Neural cell (in vitro differentiated cells): Measurements from ENCODE around the gene CELF4. TPM values are rescaled to one million over a fixed set of nuclear protein-coding genes. Genes with fewer than 3 reads are reported as not detected.

Experiments used
- H2AFZ ChIP-seq: fragments of 200-600, 300-800 bp; sonication (generic), shearing (Covaris generic); 2 replicates; pipeline ENCODE4 v1.6.0; 2014; ENCODE audit warnings: low read depth, mild to moderate bottlenecking, antibody characterized with exemption, low read length, moderate library complexity
- H3F3A ChIP-seq: fragments of 200-600 bp; shearing (Covaris generic); 2 replicates; pipeline ENCODE4 v1.6.1; 2016; ENCODE audit warnings: mild to moderate bottlenecking, moderate library complexity, mixed read lengths, antibody characterized with exemption, low read length; ENCODE audit not compliant: insufficient read depth, poor library complexity, severe bottlenecking
- H3K27ac ChIP-seq: fragments of 200-600, 300-800 bp; sonication (generic), shearing (Covaris generic); 2 replicates; pipeline ENCODE4 v1.5.1; 2014; ENCODE audit warnings: mild to moderate bottlenecking, low read length, moderate library complexity
- H3K27me3 ChIP-seq: fragments of 300-800, 200-600 bp; sonication (generic), shearing (Covaris generic); 2 replicates; pipeline ENCODE4 v1.6.0; 2014; ENCODE audit warnings: mild to moderate bottlenecking, low read depth, low read length, moderate library complexity; ENCODE audit not compliant: insufficient read depth
- H3K36me3 ChIP-seq: fragments of 300-800, 200-600 bp; sonication (generic), shearing (Covaris generic); 2 replicates; pipeline ENCODE4 v1.5.1; 2014; ENCODE audit warnings: mild to moderate bottlenecking, antibody characterized with exemption, low read length, moderate library complexity; ENCODE audit not compliant: insufficient read depth
- H3K4me2 ChIP-seq: fragments of 300-800, 200-600 bp; sonication (generic), shearing (Covaris generic); 2 replicates; pipeline ENCODE4 v1.6.0; 2014; ENCODE audit warnings: mild to moderate bottlenecking, low read length
- H3K4me3 ChIP-seq: fragments of 300-800, 200-600 bp; sonication (generic), shearing (Covaris generic); 2 replicates; pipeline ENCODE4 v1.5.1; 2014; ENCODE audit warnings: mild to moderate bottlenecking, low read length, moderate library complexity
- H3K79me2 ChIP-seq: fragments of 200-600 bp; shearing (Covaris generic); replicated peaks from 2 replicates; pipeline ENCODE4 v1.6.0; 2014; ENCODE audit warnings: mild to moderate bottlenecking, low read length, moderate library complexity; ENCODE audit not compliant: insufficient read depth
- H3K9ac ChIP-seq: fragments of 300-800, 200-600 bp; sonication (generic), shearing (Covaris generic); 2 replicates; pipeline ENCODE4 v1.6.1; 2016; ENCODE audit warnings: mild to moderate bottlenecking, low read length, mixed read lengths
- H3K9me2 ChIP-seq: fragments of 200-600 bp; shearing (Covaris generic); 2 replicates; pipeline ENCODE4 v1.6.1; 2016; ENCODE audit warnings: mild to moderate bottlenecking, low read length, mixed read lengths; ENCODE audit not compliant: insufficient read depth
- H3K9me3 ChIP-seq: fragments of 200-600, 300-800 bp; sonication (generic), shearing (Covaris generic); 2 replicates; pipeline ENCODE4 v1.6.1; 2016; ENCODE audit warnings: mild to moderate bottlenecking, mixed run types, low read length, moderate library complexity, mixed read lengths
- H4K20me1 ChIP-seq: fragments of 200-600 bp; shearing (Covaris generic); 2 replicates; pipeline ENCODE4 v1.6.1; 2016; ENCODE audit warnings: mild to moderate bottlenecking, mixed run types; ENCODE audit not compliant: insufficient read depth
- EP300 ChIP-seq: fragments of 450-650 bp; conservative IDR thresholded peaks from 2 replicates; pipeline ENCODE4 v1.6.1; 2014; ENCODE audit warnings: antibody characterized with exemption, mild to moderate bottlenecking, moderate library complexity; ENCODE audit not compliant: poor library complexity, severe bottlenecking
- EZH2 ChIP-seq: fragments of 200-600, 300-800 bp; shearing (Covaris generic), sonication (generic); IDR thresholded peaks from 2 replicates; pipeline ENCODE4 v1.6.1; 2014; ENCODE audit warnings: antibody characterized with exemption, low read length, borderline replicate concordance, mild to moderate bottlenecking; ENCODE audit not compliant: insufficient read depth, poor library complexity, severe bottlenecking
- MXI1 ChIP-seq: fragments of 450-650 bp; conservative IDR thresholded peaks from 2 replicates; pipeline ENCODE4 v1.6.1; 2014; ENCODE audit warnings: antibody characterized with exemption, mild to moderate bottlenecking; ENCODE audit not compliant: poor library complexity, severe bottlenecking
- POLR2AphosphoS5 ChIP-seq: IDR thresholded peaks from 2 replicates; pipeline ENCODE4 v1.6.1; 2012
- RAD21 ChIP-seq: fragments of 450-650 bp; conservative IDR thresholded peaks from 2 replicates; pipeline ENCODE4 v1.6.1; 2014; ENCODE audit warnings: antibody characterized with exemption, mild to moderate bottlenecking, moderate library complexity
- SMC3 ChIP-seq: fragments of 450-650 bp; conservative IDR thresholded peaks from 2 replicates; pipeline ENCODE4 v1.6.1; 2014; ENCODE audit warnings: antibody characterized with exemption, mild to moderate bottlenecking, moderate library complexity; ENCODE audit not compliant: poor library complexity
- TAF1 ChIP-seq: IDR thresholded peaks from 2 replicates; pipeline ENCODE4 v1.6.1; 2012; ENCODE audit warnings: low read depth
- polyA plus RNA-seq: library from polyadenylated mRNA; depleted of rRNA; stranded (reverse); fragments of >200 nt; gene quantifications from 2 replicates; pipeline ENCODE4 v1.2.3, GENCODE V29; 2014
- TF ChIP-seq, protein P1 (sequence below): fragments of 450-650 bp; IDR thresholded peaks from 2 replicates; pipeline ENCODE4 v1.5.1; 2014; ENCODE audit warnings: antibody characterized with exemption, mild to moderate bottlenecking, moderate library complexity; ENCODE audit not compliant: poor library complexity, severe bottlenecking
- TF ChIP-seq, protein P2 (sequence below): IDR thresholded peaks from 2 replicates; pipeline ENCODE4 v1.6.1; 2012; ENCODE audit warnings: borderline replicate concordance

Gene CELF4
- polyA plus RNA-seq, 1 donor from 2014 or later, result 191 TPM

DNA sequence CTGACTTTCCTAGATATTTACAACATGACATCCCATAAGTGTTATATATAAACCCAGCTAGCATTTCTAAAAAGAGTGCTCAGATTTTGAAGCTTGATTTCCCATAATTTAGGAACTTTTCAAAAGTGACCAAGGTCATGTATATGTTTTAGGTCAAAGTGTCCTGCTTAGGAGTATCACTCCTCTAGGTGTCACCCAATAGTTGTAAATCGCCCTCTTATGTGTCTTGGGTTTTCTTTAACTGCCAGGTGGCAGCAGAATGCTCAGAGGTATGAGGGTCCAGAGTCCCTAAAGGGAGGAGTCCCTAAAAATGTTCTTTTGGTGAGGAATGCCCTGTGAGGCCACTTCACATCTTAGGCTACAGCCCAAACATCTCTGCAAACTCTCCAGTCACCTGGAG lies 358.3 kb downstream of the CELF4 start:
- no peak overlapping the region for H3K4me2 ChIP-seq
- no peak overlapping the region for H3K9ac ChIP-seq
- no peaks in the 10 kb centered on the region for H3F3A ChIP-seq
- H3K4me3 ChIP-seq, result no peak overlapping the region
- H3K27me3 ChIP-seq, result no peaks in the 10 kb centered on the region
- TF ChIP-seq, protein P1, sequence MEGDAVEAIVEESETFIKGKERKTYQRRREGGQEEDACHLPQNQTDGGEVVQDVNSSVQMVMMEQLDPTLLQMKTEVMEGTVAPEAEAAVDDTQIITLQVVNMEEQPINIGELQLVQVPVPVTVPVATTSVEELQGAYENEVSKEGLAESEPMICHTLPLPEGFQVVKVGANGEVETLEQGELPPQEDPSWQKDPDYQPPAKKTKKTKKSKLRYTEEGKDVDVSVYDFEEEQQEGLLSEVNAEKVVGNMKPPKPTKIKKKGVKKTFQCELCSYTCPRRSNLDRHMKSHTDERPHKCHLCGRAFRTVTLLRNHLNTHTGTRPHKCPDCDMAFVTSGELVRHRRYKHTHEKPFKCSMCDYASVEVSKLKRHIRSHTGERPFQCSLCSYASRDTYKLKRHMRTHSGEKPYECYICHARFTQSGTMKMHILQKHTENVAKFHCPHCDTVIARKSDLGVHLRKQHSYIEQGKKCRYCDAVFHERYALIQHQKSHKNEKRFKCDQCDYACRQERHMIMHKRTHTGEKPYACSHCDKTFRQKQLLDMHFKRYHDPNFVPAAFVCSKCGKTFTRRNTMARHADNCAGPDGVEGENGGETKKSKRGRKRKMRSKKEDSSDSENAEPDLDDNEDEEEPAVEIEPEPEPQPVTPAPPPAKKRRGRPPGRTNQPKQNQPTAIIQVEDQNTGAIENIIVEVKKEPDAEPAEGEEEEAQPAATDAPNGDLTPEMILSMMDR, result no peak
- TF ChIP-seq EZH2, result no peak
- no peak for TF ChIP-seq EP300
- TF ChIP-seq POLR2AphosphoS5, result no peak
- TF ChIP-seq SMC3, result no peak
- TF ChIP-seq RAD21, result no peak
- no peak for TF ChIP-seq TAF1
- TF ChIP-seq, protein P2, sequence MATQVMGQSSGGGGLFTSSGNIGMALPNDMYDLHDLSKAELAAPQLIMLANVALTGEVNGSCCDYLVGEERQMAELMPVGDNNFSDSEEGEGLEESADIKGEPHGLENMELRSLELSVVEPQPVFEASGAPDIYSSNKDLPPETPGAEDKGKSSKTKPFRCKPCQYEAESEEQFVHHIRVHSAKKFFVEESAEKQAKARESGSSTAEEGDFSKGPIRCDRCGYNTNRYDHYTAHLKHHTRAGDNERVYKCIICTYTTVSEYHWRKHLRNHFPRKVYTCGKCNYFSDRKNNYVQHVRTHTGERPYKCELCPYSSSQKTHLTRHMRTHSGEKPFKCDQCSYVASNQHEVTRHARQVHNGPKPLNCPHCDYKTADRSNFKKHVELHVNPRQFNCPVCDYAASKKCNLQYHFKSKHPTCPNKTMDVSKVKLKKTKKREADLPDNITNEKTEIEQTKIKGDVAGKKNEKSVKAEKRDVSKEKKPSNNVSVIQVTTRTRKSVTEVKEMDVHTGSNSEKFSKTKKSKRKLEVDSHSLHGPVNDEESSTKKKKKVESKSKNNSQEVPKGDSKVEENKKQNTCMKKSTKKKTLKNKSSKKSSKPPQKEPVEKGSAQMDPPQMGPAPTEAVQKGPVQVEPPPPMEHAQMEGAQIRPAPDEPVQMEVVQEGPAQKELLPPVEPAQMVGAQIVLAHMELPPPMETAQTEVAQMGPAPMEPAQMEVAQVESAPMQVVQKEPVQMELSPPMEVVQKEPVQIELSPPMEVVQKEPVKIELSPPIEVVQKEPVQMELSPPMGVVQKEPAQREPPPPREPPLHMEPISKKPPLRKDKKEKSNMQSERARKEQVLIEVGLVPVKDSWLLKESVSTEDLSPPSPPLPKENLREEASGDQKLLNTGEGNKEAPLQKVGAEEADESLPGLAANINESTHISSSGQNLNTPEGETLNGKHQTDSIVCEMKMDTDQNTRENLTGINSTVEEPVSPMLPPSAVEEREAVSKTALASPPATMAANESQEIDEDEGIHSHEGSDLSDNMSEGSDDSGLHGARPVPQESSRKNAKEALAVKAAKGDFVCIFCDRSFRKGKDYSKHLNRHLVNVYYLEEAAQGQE, result no peak
- TF ChIP-seq MXI1, result no peak
- H3K36me3 ChIP-seq, result no peaks in the 10 kb centered on the region
- H3K9me3 ChIP-seq, result peaks cover 4% of the 10 kb centered on the region
- no peaks in the 10 kb centered on the region for H3K79me2 ChIP-seq
- no peak overlapping the region for H3K27ac ChIP-seq
- no peaks in the 10 kb centered on the region for H4K20me1 ChIP-seq
- H3K9me2 ChIP-seq, result no peaks in the 10 kb centered on the region
- H2AFZ ChIP-seq, result no peak overlapping the region

DNA sequence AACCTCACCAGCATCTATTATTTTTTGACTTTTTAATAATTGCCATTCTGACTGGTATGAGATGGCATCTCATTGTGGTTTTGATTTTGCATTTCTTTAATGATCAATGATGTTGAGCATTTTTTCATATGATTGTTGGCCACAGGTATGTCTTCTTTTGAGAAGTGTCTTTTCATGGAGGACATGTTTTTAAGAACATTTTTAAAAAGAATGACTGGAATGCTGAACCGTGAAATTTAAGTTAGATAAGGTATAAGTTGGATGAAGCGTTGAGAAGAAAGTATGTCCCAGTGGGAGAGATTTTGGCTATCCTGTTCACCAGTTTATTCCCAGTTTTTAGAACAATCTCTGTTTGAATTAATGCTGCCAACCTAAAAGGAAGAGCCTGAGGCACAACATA lies 365.9 kb downstream of the CELF4 start:
- no peaks in the 10 kb centered on the region for H3K79me2 ChIP-seq
- no peak overlapping the region for H3K4me2 ChIP-seq
- H2AFZ ChIP-seq, result no peak overlapping the region
- no peak overlapping the region for H3K9ac ChIP-seq
- no peaks in the 10 kb centered on the region for H3K9me2 ChIP-seq
- peaks cover under 1% of the 10 kb centered on the region for H3K9me3 ChIP-seq
- no peak overlapping the region for H3K4me3 ChIP-seq
- H4K20me1 ChIP-seq, result no peaks in the 10 kb centered on the region
- H3K36me3 ChIP-seq, result no peaks in the 10 kb centered on the region
- no peaks in the 10 kb centered on the region for H3F3A ChIP-seq
- no peak overlapping the region for H3K27ac ChIP-seq
- TF ChIP-seq MXI1, result no peak
- TF ChIP-seq EZH2, result no peak
- no peak for TF ChIP-seq EP300
- TF ChIP-seq RAD21, result no peak
- TF ChIP-seq POLR2AphosphoS5, result no peak
- TF ChIP-seq, protein P2, result no peak
- TF ChIP-seq, protein P1, result no peak
- no peak for TF ChIP-seq TAF1
- no peaks in the 10 kb centered on the region for H3K27me3 ChIP-seq
